Measurements from ENCODE around the gene NUDCD3. TPM values are rescaled to one million over a fixed set of nuclear protein-coding genes. Genes with fewer than 3 reads are reported as not detected.

The NUDCD3 gene
- total RNA-seq, 1 donor from 2014 or later = 86.8 TPM

DNA sequence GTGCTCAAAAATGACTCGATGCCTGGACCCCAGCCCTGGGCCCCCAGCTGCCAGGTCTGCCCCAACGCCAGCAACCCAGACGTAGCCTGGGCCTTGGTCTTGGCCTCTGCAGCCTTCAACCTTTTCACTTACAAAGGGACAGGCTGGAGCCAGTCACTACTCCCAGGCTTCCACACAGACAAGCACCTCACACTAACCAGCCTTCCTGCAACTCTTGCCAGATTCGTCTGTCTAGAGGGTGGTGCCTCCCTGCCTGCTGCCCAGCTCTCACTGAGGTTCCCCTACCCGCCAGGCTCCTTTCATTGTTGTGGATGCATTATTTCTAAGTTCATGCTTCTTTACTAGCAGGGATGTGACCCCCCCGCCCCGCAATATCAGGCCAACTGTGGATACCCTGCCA is 56.3 kb downstream of the NUDCD3 start:
- Histone ChIP-seq H2AFZ (ENCODE audit: low read depth, low read length) (no peak overlapping the region), H3K27ac (ENCODE audit: low read depth, low read length) (no peak overlapping the region), H3K27me3 (ENCODE audit: insufficient read depth, low read length) (no peaks in the 10 kb centered on the region), H3K9me3 (ENCODE audit: insufficient read depth, low read depth, low read length) (no peaks in the 10 kb centered on the region), H3K36me3 (ENCODE audit: insufficient read depth, low read length) (no peaks in the 10 kb centered on the region), H3K4me3 (ENCODE audit: insufficient read depth, low read depth, low read length) (no peak overlapping the region), H3K79me2 (ENCODE audit: insufficient read depth, low read length) (peaks cover 87% of the 10 kb centered on the region), H3K4me2 (ENCODE audit: low read length) (no peak overlapping the region), H3K4me1 (ENCODE audit: insufficient read depth, low read length) (no peaks in the 10 kb centered on the region), H3K9ac (ENCODE audit: low read length) (no peak overlapping the region), H4K20me1 (ENCODE audit: insufficient read depth, low read length) (peaks cover 74% of the 10 kb centered on the region)
- H3K27me3 Mint-ChIP-seq (ENCODE audit: low read depth, unreplicated experiment) = no peaks in the 10 kb centered on the region
- DNase-seq (ENCODE audit: low read depth) = no peak
- TF ChIP-seq, protein P1, sequence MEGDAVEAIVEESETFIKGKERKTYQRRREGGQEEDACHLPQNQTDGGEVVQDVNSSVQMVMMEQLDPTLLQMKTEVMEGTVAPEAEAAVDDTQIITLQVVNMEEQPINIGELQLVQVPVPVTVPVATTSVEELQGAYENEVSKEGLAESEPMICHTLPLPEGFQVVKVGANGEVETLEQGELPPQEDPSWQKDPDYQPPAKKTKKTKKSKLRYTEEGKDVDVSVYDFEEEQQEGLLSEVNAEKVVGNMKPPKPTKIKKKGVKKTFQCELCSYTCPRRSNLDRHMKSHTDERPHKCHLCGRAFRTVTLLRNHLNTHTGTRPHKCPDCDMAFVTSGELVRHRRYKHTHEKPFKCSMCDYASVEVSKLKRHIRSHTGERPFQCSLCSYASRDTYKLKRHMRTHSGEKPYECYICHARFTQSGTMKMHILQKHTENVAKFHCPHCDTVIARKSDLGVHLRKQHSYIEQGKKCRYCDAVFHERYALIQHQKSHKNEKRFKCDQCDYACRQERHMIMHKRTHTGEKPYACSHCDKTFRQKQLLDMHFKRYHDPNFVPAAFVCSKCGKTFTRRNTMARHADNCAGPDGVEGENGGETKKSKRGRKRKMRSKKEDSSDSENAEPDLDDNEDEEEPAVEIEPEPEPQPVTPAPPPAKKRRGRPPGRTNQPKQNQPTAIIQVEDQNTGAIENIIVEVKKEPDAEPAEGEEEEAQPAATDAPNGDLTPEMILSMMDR (IDR thresholded peaks at IDR 0.05; ENCODE audit: insufficient read depth, low read depth, low read length) = no peak
- no peak for TF ChIP-seq EZH2 (IDR thresholded peaks at IDR 0.05; ENCODE audit: insufficient read depth, low read length)
- peaks cover 9% of the 10 kb centered on the region for H3K36me3 Mint-ChIP-seq (ENCODE audit: low read depth, unreplicated experiment)
- H3K4me1 Mint-ChIP-seq (ENCODE audit: low read depth, unreplicated experiment) = peaks cover 19% of the 10 kb centered on the region
- no peak overlapping the region for H3K27ac Mint-ChIP-seq (ENCODE audit: unreplicated experiment)
- FAIRE-seq = no peak
- H3K4me3 Mint-ChIP-seq (ENCODE audit: unreplicated experiment) = no peak overlapping the region
- H3K9me3 Mint-ChIP-seq (ENCODE audit: unreplicated experiment) = no peaks in the 10 kb centered on the region

DNA sequence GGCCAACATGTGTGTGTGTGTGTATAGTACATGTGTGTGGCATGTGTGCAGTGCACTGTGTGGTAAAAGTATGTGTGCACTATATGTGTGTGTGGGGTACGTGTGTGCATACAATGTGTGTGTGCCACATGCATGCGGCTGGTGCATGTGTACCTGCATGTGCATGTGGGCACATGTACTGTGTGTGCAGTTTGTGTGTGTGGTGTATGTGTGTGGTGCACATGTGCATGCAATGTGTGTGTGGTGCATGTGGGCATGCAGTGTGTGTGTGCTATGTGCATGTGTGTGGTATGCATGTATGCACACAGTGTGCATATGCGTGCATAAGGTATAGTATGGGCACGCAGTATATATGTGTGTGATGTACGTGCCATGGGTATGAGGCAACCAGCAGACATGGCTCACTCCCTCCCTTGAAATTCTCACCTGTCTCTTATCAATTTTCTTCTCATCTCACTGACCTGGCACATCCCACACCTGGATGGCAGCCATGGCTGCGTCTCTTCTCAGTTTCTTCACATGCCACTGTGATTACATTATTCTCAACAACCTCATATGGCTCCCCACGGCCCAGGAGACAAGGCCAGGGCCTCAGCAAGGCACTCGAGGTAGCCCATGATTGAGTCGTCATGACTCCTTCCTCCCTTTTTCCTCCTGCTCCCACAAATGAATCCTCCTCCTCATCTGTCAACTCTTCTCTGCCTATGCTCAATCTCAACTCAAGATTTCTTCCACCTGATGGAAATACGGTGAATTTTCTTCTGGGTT is 57.0 kb downstream of the NUDCD3 start:
- peaks cover 11% of the 10 kb centered on the region for H3K4me1 Mint-ChIP-seq (ENCODE audit: low read depth, unreplicated experiment)
- H3K27me3 ChIP-seq (ENCODE audit: insufficient read depth, low read length) = no peaks in the 10 kb centered on the region
- peaks cover 9% of the 10 kb centered on the region for H3K36me3 Mint-ChIP-seq (ENCODE audit: low read depth, unreplicated experiment)
- H3K4me3 Mint-ChIP-seq (ENCODE audit: unreplicated experiment) = no peak overlapping the region
- H3K4me2 ChIP-seq (ENCODE audit: low read length) = no peak overlapping the region
- no peak overlapping the region for H2AFZ ChIP-seq (ENCODE audit: low read depth, low read length)
- H3K9me3 ChIP-seq (ENCODE audit: insufficient read depth, low read depth, low read length) = no peaks in the 10 kb centered on the region
- no peak overlapping the region for H3K27ac ChIP-seq (ENCODE audit: low read depth, low read length)
- peaks cover 86% of the 10 kb centered on the region for H3K79me2 ChIP-seq (ENCODE audit: insufficient read depth, low read length)
- H3K9ac ChIP-seq (ENCODE audit: low read length) = no peak overlapping the region
- H4K20me1 ChIP-seq (ENCODE audit: insufficient read depth, low read length) = peaks cover 73% of the 10 kb centered on the region
- no peaks in the 10 kb centered on the region for H3K4me1 ChIP-seq (ENCODE audit: insufficient read depth, low read length)
- no peaks in the 10 kb centered on the region for H3K36me3 ChIP-seq (ENCODE audit: insufficient read depth, low read length)
- H3K9me3 Mint-ChIP-seq (ENCODE audit: unreplicated experiment) = no peaks in the 10 kb centered on the region
- DNase-seq (ENCODE audit: low read depth) (no peak), FAIRE-seq (no peak)
- no peaks in the 10 kb centered on the region for H3K27me3 Mint-ChIP-seq (ENCODE audit: low read depth, unreplicated experiment)
- H3K4me3 ChIP-seq (ENCODE audit: insufficient read depth, low read depth, low read length) = no peak overlapping the region
- no peak overlapping the region for H3K27ac Mint-ChIP-seq (ENCODE audit: unreplicated experiment)
- TF ChIP-seq, protein P1 (IDR thresholded peaks at IDR 0.05; ENCODE audit: insufficient read depth, low read depth, low read length) = no peak
- no peak for TF ChIP-seq EZH2 (IDR thresholded peaks at IDR 0.05; ENCODE audit: insufficient read depth, low read length)

DNA sequence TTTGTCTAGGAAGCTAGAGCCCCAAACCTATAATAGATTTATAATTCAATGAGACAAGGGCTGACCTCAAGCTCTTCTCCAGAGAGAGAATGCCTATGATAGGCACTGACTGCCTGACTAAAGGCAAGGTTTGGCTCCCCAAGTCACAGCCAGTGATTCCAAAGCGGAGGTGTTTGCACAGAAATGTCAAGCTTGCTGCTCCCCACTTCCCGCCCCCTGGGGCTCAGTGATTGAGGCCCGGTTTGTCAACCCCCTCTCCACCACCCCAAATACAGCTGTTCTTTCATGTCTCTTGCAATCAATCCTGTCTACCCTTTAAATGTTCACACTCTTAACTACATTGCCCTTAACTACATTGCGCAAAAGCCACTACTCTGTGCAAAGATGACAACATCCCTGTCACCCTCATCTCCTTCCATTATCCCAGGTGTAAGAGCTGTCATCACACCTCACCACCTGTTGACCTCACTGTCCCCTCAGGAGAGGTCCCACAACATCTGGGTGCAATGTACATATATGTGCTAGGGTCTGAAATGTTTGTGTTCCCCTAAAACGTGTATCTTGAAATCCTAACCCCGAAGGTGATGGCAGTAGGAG is 58.0 kb downstream of the NUDCD3 start:
- Histone ChIP-seq H3K4me3 (ENCODE audit: insufficient read depth, low read depth, low read length) (no peak overlapping the region), H3K27ac (ENCODE audit: low read depth, low read length) (no peak overlapping the region), H3K36me3 (ENCODE audit: insufficient read depth, low read length) (no peaks in the 10 kb centered on the region), H3K4me2 (ENCODE audit: low read length) (no peak overlapping the region), H3K9ac (ENCODE audit: low read length) (no peak overlapping the region), H4K20me1 (ENCODE audit: insufficient read depth, low read length) (peaks cover 77% of the 10 kb centered on the region), H3K4me1 (ENCODE audit: insufficient read depth, low read length) (no peaks in the 10 kb centered on the region), H3K27me3 (ENCODE audit: insufficient read depth, low read length) (no peaks in the 10 kb centered on the region), H3K79me2 (ENCODE audit: insufficient read depth, low read length) (peaks cover 82% of the 10 kb centered on the region), H2AFZ (ENCODE audit: low read depth, low read length) (no peak overlapping the region), H3K9me3 (ENCODE audit: insufficient read depth, low read depth, low read length) (no peaks in the 10 kb centered on the region)
- H3K9me3 Mint-ChIP-seq (ENCODE audit: unreplicated experiment) = no peaks in the 10 kb centered on the region
- DNase-seq (ENCODE audit: low read depth) (no peak), FAIRE-seq (no peak)
- H3K27me3 Mint-ChIP-seq (ENCODE audit: low read depth, unreplicated experiment) = no peaks in the 10 kb centered on the region
- H3K36me3 Mint-ChIP-seq (ENCODE audit: low read depth, unreplicated experiment) = peaks cover 9% of the 10 kb centered on the region
- no peak overlapping the region for H3K4me3 Mint-ChIP-seq (ENCODE audit: unreplicated experiment)
- TF ChIP-seq, protein P1 (IDR thresholded peaks at IDR 0.05; ENCODE audit: insufficient read depth, low read depth, low read length) = no peak
- TF ChIP-seq EZH2 (IDR thresholded peaks at IDR 0.05; ENCODE audit: insufficient read depth, low read length) = no peak
- peaks cover 11% of the 10 kb centered on the region for H3K4me1 Mint-ChIP-seq (ENCODE audit: low read depth, unreplicated experiment)
- H3K27ac Mint-ChIP-seq (ENCODE audit: unreplicated experiment) = no peak overlapping the region
